Breast epithelium (tissue), 3 donors: Measurements from ENCODE around the gene ETS1.

Source experiments
- CTCF ChIP-seq, 3 donors: fragments of 450-650 bp; IDR thresholded peaks; one replicate each; pipeline ENCODE4 v1.5.1; 2016 to 2017; ENCODE audit warnings: antibody characterized with exemption in 3 of 3, mild to moderate bottlenecking in 3 of 3, moderate library complexity in 3 of 3
- POLR2A ChIP-seq: fragments of 450-650 bp; IDR thresholded peaks from one replicate; pipeline ENCODE4 v1.6.1; 2016; ENCODE audit warnings: antibody characterized with exemption, mild to moderate bottlenecking, moderate library complexity
- POLR2AphosphoS5 ChIP-seq, 3 donors: sonication (generic); formaldehyde crosslinking; IDR thresholded peaks; one replicate each; pipeline ENCODE4 v1.6.1; 2017; ENCODE audit warnings: antibody characterized with exemption in 3 of 3

DNA sequence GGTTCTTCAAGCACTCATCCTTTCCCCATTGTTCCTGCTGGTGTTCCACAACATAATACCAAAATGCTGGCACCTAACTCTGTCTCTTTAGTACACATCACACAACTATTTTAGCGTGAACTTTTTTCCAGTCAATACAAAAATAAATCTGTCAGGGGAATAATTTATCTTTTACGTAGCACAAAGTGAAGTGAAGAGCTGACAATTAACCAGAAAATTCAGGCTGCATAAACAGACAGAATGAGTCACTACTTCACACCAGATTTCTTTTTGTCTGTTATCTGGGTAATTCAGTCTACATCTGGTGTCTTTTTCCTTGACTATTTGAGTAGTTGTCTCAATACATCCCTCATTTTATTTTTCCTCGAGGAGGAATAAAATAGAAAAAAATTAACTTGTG lies 7.9 kb upstream of the ETS1 start:
- TF ChIP-seq POLR2AphosphoS5 (IDR thresholded peaks at IDR 0.05) = no peak
- TF ChIP-seq CTCF (IDR thresholded peaks at IDR 0.05) = no peak
- TF ChIP-seq POLR2A = no peak
